NCI-H1930 (cell line): Measurements from ENCODE around the gene NCEH1.
"Not testable (repeated sequence)": the region's sequence is repeated elsewhere in the genome, so short reads cannot be mapped to it uniquely, and the experiment has no call there.

Source experiments
- DNase-seq, 2 experiments: peaks; one replicate each; lab custom pipeline; 2025; lab: John Stamatoyannopoulos, UW

Gene NCEH1

GRCh38 chr3:172613845-172614244 is 97.0 kb downstream of the NCEH1 start:
- no peak for DNase-seq

- DNase-seq = no peak
Measured at GRCh38 chr3:172612871-172613678, 97.8 kb downstream of the NCEH1 start.

GRCh38 chr3:172609750-172610149 is 101.1 kb downstream of the NCEH1 start:
- no peak for DNase-seq

GRCh38 chr3:172608575-172608974 is 102.3 kb downstream of the NCEH1 start:
- DNase-seq = no peak

DNA sequence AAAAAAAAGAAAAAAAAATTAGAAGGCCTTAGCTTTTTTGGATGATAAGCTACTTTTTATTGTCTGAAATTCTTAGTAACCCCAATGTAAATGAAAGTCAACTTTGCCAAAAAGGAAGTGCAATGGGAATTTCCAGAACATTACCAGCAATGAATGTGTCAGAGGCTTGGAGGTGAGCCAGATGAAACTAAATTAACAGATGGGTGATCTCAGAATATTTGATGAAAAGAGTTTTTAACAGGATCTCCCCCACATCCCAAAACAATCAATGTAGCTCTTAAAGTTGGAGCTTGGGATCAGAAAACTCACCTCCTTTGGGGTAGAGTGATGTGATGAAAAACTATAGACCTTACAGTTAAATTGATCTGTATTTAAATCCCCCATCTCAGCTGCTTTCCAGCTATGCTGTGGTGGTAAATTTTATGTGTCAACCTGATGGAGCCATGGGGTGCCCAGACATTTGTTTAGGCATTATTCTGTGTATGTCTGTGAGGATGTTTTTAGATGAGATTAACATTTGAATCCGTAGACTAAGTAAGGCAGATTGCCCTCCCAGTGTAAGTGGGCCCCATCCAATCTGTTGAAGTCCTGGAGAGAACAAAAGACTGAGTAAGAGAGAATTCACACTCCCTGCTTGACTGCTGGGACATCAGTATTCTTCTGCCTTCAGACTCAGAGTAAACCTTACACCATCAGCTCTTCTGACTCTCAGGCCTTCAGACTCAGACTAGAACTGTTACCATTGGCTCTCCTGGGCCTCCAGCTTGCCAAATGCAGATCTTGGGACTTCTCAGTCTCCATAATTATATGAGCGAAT is 103.4 kb downstream of the NCEH1 start:
- DNase-seq = no peak

DNA sequence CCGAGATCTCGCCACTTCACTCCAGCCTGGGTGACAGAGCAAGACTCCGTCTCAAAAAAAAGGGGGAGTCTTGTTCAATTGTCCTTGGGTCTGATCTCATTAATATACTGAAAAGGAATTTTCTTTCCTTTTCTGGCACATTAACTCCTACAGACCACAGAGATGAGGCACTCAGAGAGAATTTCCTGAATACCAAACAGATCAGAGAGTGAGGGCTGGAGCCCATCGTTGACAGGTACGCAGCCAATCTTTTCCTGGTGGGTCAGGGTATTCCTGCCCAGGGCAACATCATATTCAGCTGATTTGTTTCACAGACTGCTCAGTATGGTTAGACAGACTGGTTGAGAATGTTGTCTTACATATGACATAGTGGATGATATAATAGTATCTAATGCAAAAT is 104.8 kb downstream of the NCEH1 start:
- DNase-seq = no peak

- no peak for DNase-seq
Measured at GRCh38 chr3:172604895-172605646, 105.8 kb downstream of the NCEH1 start.

DNA sequence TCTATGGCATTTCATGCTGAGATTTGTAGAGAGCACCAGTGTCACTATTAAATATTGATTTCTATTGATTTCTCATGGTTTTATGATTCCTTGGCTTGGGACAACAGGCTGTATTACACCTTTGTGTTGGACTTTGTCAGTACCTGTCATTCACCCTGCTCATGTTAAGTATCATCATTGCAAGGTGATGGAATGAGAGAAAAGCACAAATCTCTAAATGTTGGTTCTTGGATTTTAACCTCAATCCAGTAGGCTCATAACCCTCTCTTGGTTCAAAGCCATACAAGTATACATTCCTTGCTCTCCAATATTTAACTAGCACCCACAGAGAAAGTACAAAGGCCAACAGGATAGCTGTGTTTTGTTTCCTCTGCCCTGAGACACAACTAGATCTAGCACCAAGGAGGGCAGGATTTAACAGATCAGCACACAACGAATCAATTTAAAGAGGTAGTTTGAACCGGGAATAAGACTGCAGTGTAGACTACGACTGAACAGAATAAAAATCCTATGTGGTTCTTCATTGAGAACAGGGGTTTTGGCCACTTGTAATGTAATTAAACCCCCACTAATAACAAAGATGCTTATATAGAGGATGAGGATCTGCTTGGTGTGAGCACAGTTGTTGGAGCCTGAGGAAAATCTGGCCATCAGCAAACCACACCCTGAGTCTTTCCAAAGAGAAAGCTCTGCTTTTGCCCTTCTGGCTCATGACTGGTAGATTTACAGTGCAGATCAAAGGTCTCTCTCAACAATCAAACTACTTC is 109.6 kb downstream of the NCEH1 start:
- DNase-seq = no peak

DNA sequence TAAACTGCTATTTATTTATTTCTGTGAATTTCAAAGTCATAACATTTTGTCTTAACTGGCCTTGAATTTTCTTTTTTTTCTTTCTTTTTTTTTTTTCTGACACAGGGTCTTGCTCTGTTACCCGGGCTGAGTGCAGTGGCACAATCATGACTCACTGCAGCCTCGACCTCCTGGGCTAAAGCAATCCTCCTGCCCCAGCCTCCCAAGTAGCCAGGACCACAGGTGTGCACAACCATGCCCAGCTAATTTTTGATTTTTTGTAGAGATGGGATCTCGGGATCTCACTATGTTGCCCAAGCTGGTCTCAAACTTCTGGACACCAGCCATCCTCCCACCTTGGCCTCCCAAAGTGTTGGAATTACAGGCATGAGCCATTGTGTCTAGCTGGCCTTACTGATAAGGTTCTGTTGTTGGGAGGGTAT is 110.2 kb downstream of the NCEH1 start:
- DNase-seq = no peak

- no peak for DNase-seq
Measured at GRCh38 chr3:172598904-172599303, 112.0 kb downstream of the NCEH1 start.

GRCh38 chr3:172596394-172596706 is 114.5 kb downstream of the NCEH1 start:
- no peak for DNase-seq

GRCh38 chr3:172595664-172596393 is 115.0 kb downstream of the NCEH1 start:
- peak in 1 of 2 experiments; percentile 13 for DNase-seq

- DNase-seq = not testable (repeated sequence)
Measured at GRCh38 chr3:172594900-172595663, 115.8 kb downstream of the NCEH1 start.

- DNase-seq = no peak
Measured at GRCh38 chr3:172592898-172593669, 117.8 kb downstream of the NCEH1 start.

GRCh38 chr3:172591876-172592771 is 118.7 kb downstream of the NCEH1 start:
- DNase-seq = no peak

GRCh38 chr3:172591125-172591605 is 119.7 kb downstream of the NCEH1 start:
- DNase-seq = no peak

DNA sequence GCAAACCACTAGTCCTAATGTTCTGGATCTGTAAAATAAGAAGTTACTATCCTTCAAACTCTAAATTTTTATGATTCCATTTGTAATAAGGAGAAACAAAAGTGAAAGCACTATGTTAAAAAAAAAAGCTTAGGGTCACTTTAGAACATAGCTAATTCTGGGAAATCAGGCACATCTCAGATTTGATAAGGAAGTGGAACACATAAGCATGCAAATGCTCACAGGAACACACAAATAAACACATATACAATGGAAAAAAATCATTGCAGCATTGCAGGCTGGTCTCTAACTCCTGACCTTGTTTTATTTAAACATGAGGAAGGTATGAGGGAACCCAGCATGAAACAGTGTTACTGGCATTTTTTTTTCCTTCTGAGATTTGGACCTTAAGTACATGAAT is 124.4 kb downstream of the NCEH1 start:
- no peak for DNase-seq

DNA sequence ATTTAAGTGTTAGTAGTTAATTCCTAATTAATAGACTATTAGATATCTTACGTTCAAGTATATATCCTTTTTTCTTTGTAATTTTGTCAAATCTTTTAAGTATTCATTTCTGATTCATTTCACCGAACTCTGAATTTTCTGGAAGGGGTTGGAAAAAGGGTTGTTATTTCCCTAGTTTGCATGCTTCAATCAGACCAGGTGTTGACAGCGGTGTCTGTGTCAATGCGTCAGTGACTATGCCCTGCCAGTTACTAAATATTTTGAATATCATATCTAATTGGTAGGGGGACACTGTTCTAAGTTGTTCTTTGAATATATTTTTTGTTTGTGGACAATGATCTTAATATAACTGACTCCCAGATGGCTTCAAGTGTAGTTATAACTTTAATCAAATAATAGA is 124.9 kb downstream of the NCEH1 start:
- no peak for DNase-seq
